ENCODE measurements around the gene PEX5L.

PEX5L gene

GRCh38 chr3:179927191-179927590 is 109.5 kb downstream of the PEX5L start:
- TF ChIP-seq EZH2phosphoT487 (conservative IDR thresholded peaks at IDR 0.05; ENCODE audit: low read length) (no peak), CTCF (IDR thresholded peaks at IDR 0.05; ENCODE audit: insufficient read depth, low read length, poor library complexity, severe bottlenecking) (no peak)
- Histone ChIP-seq H3K79me2 (ENCODE audit: insufficient read depth, low read length) (no peaks in the 10 kb centered on the region), H3K4me2 (ENCODE audit: low read depth, low read length, poor library complexity, severe bottlenecking) (no peak overlapping the region), H3K36me3 (ENCODE audit: low read length) (no peaks in the 10 kb centered on the region), H3K27ac (ENCODE audit: low read depth, low read length) (no peak overlapping the region), H4K20me1 (ENCODE audit: low read depth, low read length) (no peaks in the 10 kb centered on the region), H3K9me2 (replicated peaks; ENCODE audit: insufficient read depth, low read length) (no peaks in the 10 kb centered on the region), H3F3A (ENCODE audit: insufficient read depth) (no peaks in the 10 kb centered on the region), H3K27me3 (ENCODE audit: low read length) (no peaks in the 10 kb centered on the region), H3K9ac (ENCODE audit: low read length) (no peak overlapping the region), H2AFZ (ENCODE audit: low read depth, low read length, severe bottlenecking) (no peak overlapping the region), H3K9me3 (ENCODE audit: insufficient read depth, low read length) (no peaks in the 10 kb centered on the region), H3K4me3 (ENCODE audit: insufficient read depth, low read length, poor library complexity, severe bottlenecking) (no peak overlapping the region)

- Histone ChIP-seq H3K4me2 (ENCODE audit: low read depth, low read length, poor library complexity, severe bottlenecking) (no peak overlapping the region), H3K27ac (ENCODE audit: low read depth, low read length) (no peak overlapping the region)
Observed at GRCh38 chr3:179921951-179922350, 114.8 kb downstream of the PEX5L start.

GRCh38 chr3:179921500-179921899 is 115.2 kb downstream of the PEX5L start:
- H3K36me3 ChIP-seq (ENCODE audit: low read length): no peaks in the 10 kb centered on the region
- no peaks in the 10 kb centered on the region for H3K9me2 ChIP-seq (replicated peaks; ENCODE audit: insufficient read depth, low read length)
- no peak overlapping the region for H2AFZ ChIP-seq (ENCODE audit: low read depth, low read length, severe bottlenecking)
- H3K4me3 ChIP-seq (ENCODE audit: insufficient read depth, low read length, poor library complexity, severe bottlenecking): no peak overlapping the region
- TF ChIP-seq EZH2phosphoT487 (conservative IDR thresholded peaks at IDR 0.05; ENCODE audit: low read length) (no peak), CTCF (IDR thresholded peaks at IDR 0.05; ENCODE audit: insufficient read depth, low read length, poor library complexity, severe bottlenecking) (no peak)
- H3K9ac ChIP-seq (ENCODE audit: low read length): no peak overlapping the region
- H3K4me2 ChIP-seq (ENCODE audit: low read depth, low read length, poor library complexity, severe bottlenecking): no peak overlapping the region
- no peaks in the 10 kb centered on the region for H3K27me3 ChIP-seq (ENCODE audit: low read length)
- no peaks in the 10 kb centered on the region for H3K9me3 ChIP-seq (ENCODE audit: insufficient read depth, low read length)
- H3K79me2 ChIP-seq (ENCODE audit: insufficient read depth, low read length): no peaks in the 10 kb centered on the region
- H3F3A ChIP-seq (ENCODE audit: insufficient read depth): no peaks in the 10 kb centered on the region
- no peak overlapping the region for H3K27ac ChIP-seq (ENCODE audit: low read depth, low read length)
- no peaks in the 10 kb centered on the region for H4K20me1 ChIP-seq (ENCODE audit: low read depth, low read length)

More at GRCh38 chr3:179921951-179922350, 114.8 kb downstream of the PEX5L start:
- TF ChIP-seq CTCF (IDR thresholded peaks at IDR 0.05; ENCODE audit: insufficient read depth, low read length, poor library complexity, severe bottlenecking) (no peak), EZH2phosphoT487 (conservative IDR thresholded peaks at IDR 0.05; ENCODE audit: low read length) (no peak)
- no peak overlapping the region for H2AFZ ChIP-seq (ENCODE audit: low read depth, low read length, severe bottlenecking)
- H3K79me2 ChIP-seq (ENCODE audit: insufficient read depth, low read length): no peaks in the 10 kb centered on the region
- H3K9me2 ChIP-seq (replicated peaks; ENCODE audit: insufficient read depth, low read length): no peaks in the 10 kb centered on the region
- no peaks in the 10 kb centered on the region for H3K36me3 ChIP-seq (ENCODE audit: low read length)
- no peaks in the 10 kb centered on the region for H3K9me3 ChIP-seq (ENCODE audit: insufficient read depth, low read length)
- no peak overlapping the region for H3K9ac ChIP-seq (ENCODE audit: low read length)
- no peak overlapping the region for H3K4me3 ChIP-seq (ENCODE audit: insufficient read depth, low read length, poor library complexity, severe bottlenecking)
- no peaks in the 10 kb centered on the region for H3K27me3 ChIP-seq (ENCODE audit: low read length)
- no peaks in the 10 kb centered on the region for H4K20me1 ChIP-seq (ENCODE audit: low read depth, low read length)
- H3F3A ChIP-seq (ENCODE audit: insufficient read depth): no peaks in the 10 kb centered on the region
